Measurements from ENCODE around the gene ERN1. TPM values are rescaled to one million over a fixed set of nuclear protein-coding genes. Genes with fewer than 3 reads are reported as not detected.
A peak's percentile ranks its signal among the peaks of the same experiment; 100 is the strongest.
"Not testable (repeated sequence)": the region's sequence is repeated elsewhere in the genome, so short reads cannot be mapped to it uniquely, and the experiment has no call there.

ERN1 gene
- total RNA-seq, 3 donors from 2014 or later: 16.2 to 29.3 (median 21.0) TPM

GRCh38 chr17:64135000-64135399 lies 5.1 kb upstream of the ERN1 start:
- no peaks in the 10 kb centered on the region for H3K9me3 Mint-ChIP-seq
- H3K27me3 Mint-ChIP-seq (ENCODE audit: low read depth): no peaks in the 10 kb centered on the region
- H3K4me3 Mint-ChIP-seq: no peak overlapping the region
- H3K36me3 Mint-ChIP-seq (ENCODE audit: insufficient read depth): no peaks in the 10 kb centered on the region
- DNase-seq (no peak), ATAC-seq (no peak)
- peaks cover 19% of the 10 kb centered on the region for H3K4me1 Mint-ChIP-seq (ENCODE audit: low read depth)

- no peak overlapping the region for H3K4me3 Mint-ChIP-seq
- ATAC-seq: no peak
- no peaks in the 10 kb centered on the region for H3K9me3 Mint-ChIP-seq
Observed at GRCh38 chr17:64134216-64134970, 4.4 kb upstream of the ERN1 start.

DNA sequence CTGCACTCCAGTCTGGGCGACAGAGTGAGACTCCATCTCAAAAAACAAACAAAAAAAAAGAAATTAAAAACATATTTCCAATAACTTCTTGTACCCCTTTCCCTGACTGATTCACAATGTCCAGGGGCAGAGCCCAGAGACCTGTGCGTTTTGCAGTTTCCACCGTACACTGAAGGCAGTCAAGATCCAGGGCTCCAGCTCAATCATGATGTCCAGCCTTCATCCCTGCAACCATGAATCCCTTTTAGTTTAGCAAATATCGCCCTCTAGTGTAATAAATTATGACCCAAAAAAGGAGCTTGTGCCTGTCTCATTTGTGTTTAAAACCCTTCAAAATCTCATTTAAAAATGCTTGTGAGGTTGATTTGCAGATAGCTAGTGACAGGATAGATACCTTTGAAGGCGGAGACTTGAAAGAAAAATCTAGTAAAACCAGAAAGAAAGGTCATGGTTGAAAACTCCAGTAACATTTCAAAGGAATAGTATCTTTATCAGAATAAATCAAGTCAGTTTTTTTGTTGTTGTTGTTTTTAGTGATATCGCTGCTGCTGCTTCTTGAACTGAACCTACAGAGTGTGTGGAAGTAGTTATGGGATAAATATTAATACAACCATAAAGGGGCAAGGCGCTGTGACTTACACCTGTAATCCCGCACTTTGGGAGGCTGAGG lies 3.7 kb upstream of the ERN1 start:
- Mint-ChIP-seq H3K9me3 (no peaks in the 10 kb centered on the region), H3K27me3 (ENCODE audit: low read depth) (no peaks in the 10 kb centered on the region), H3K4me3 (no peak overlapping the region), H3K4me1 (ENCODE audit: low read depth) (peaks cover 22% of the 10 kb centered on the region), H3K36me3 (ENCODE audit: insufficient read depth) (no peaks in the 10 kb centered on the region)
- ATAC-seq (no peak), DNase-seq (no peak)

More at GRCh38 chr17:64134216-64134970, 4.4 kb upstream of the ERN1 start:
- Mint-ChIP-seq H3K4me1 (ENCODE audit: low read depth) (peaks cover 19% of the 10 kb centered on the region), H3K36me3 (ENCODE audit: insufficient read depth) (no peaks in the 10 kb centered on the region), H3K27me3 (ENCODE audit: low read depth) (no peaks in the 10 kb centered on the region)
- no peak for DNase-seq

GRCh38 chr17:64131606-64132270 lies 1.8 kb upstream of the ERN1 start:
- Mint-ChIP-seq H3K9me3 (no peaks in the 10 kb centered on the region), H3K4me1 (ENCODE audit: low read depth) (peaks cover 34% of the 10 kb centered on the region), H3K36me3 (ENCODE audit: insufficient read depth) (no peaks in the 10 kb centered on the region), H3K27me3 (ENCODE audit: low read depth) (no peaks in the 10 kb centered on the region), H3K4me3 (no peak overlapping the region)
- no peak for DNase-seq
- no peak for ATAC-seq

- DNase-seq: peak; percentile 47
- Mint-ChIP-seq H3K36me3 (ENCODE audit: insufficient read depth) (no peaks in the 10 kb centered on the region), H3K4me1 (ENCODE audit: low read depth) (peaks cover 45% of the 10 kb centered on the region), H3K9me3 (no peaks in the 10 kb centered on the region), H3K4me3 (peak overlapping the region; percentile 79), H3K27me3 (ENCODE audit: low read depth) (no peaks in the 10 kb centered on the region)
- peak; percentile 47 to 52 for ATAC-seq
Observed at GRCh38 chr17:64130559-64131001, 636 bp upstream of the ERN1 start.

GRCh38 chr17:64129515-64129764 lies 504 bp downstream of the ERN1 start:
- H3K4me1 Mint-ChIP-seq (ENCODE audit: low read depth): peaks cover 55% of the 10 kb centered on the region
- no peaks in the 10 kb centered on the region for H3K9me3 Mint-ChIP-seq
- H3K4me3 Mint-ChIP-seq: peak overlapping the region; percentile 96
- no peaks in the 10 kb centered on the region for H3K27me3 Mint-ChIP-seq (ENCODE audit: low read depth)
- peaks cover 5% of the 10 kb centered on the region for H3K36me3 Mint-ChIP-seq (ENCODE audit: insufficient read depth)
- no peak for DNase-seq
- ATAC-seq: peak; percentile 2 to 31

GRCh38 chr17:64128787-64129514 lies 993 bp downstream of the ERN1 start:
- Mint-ChIP-seq H3K36me3 (ENCODE audit: insufficient read depth) (peaks cover 7% of the 10 kb centered on the region), H3K27me3 (ENCODE audit: low read depth) (no peaks in the 10 kb centered on the region), H3K4me1 (ENCODE audit: low read depth) (peaks cover 58% of the 10 kb centered on the region), H3K4me3 (peak overlapping the region; percentile 96), H3K9me3 (no peaks in the 10 kb centered on the region)
- no peak for DNase-seq
- no peak for ATAC-seq

- peaks cover 70% of the 10 kb centered on the region for H3K4me1 Mint-ChIP-seq (ENCODE audit: low read depth)
- peak overlapping the region; percentile 96 for H3K4me3 Mint-ChIP-seq
- no peaks in the 10 kb centered on the region for H3K27me3 Mint-ChIP-seq (ENCODE audit: low read depth)
- no peak for DNase-seq
- ATAC-seq: no peak
- no peaks in the 10 kb centered on the region for H3K9me3 Mint-ChIP-seq
- H3K36me3 Mint-ChIP-seq (ENCODE audit: insufficient read depth): peaks cover 11% of the 10 kb centered on the region
Observed at GRCh38 chr17:64126918-64127317, 3.0 kb downstream of the ERN1 start.

- Mint-ChIP-seq H3K27me3 (ENCODE audit: low read depth) (no peaks in the 10 kb centered on the region), H3K4me3 (peak overlapping the region; percentile 96), H3K9me3 (no peaks in the 10 kb centered on the region), H3K36me3 (ENCODE audit: insufficient read depth) (peaks cover 11% of the 10 kb centered on the region), H3K4me1 (ENCODE audit: low read depth) (peaks cover 70% of the 10 kb centered on the region)
- DNase-seq (no peak), ATAC-seq (no peak)
Observed at GRCh38 chr17:64125937-64126336, 4.0 kb downstream of the ERN1 start.

DNA sequence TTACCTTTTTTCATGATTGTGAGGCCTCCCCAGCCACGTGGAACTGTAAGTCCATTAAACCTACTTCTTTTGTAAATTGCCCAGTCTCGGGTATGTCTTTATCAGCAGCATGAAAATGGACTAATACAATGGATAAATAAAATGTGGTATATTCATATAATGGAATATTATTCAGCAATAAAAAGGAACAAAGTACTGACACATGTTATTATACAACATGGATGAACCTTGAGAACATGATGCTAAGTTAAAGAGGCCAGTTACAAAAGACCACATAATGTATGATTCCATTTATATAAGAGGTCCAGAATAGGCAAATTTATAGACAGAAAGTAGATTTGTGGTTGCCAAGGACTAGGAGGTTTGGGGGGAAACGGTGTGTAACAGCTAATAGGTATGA lies 5.3 kb downstream of the ERN1 start:
- no peak for ATAC-seq
- peaks cover 13% of the 10 kb centered on the region for H3K36me3 Mint-ChIP-seq (ENCODE audit: insufficient read depth)
- no peaks in the 10 kb centered on the region for H3K27me3 Mint-ChIP-seq (ENCODE audit: low read depth)
- DNase-seq: no peak
- no peaks in the 10 kb centered on the region for H3K9me3 Mint-ChIP-seq
- no peak overlapping the region for H3K4me3 Mint-ChIP-seq
- H3K4me1 Mint-ChIP-seq (ENCODE audit: low read depth): peaks cover 76% of the 10 kb centered on the region

GRCh38 chr17:64123114-64123513 lies 6.8 kb downstream of the ERN1 start:
- H3K4me3 Mint-ChIP-seq: no peak overlapping the region
- peaks cover 77% of the 10 kb centered on the region for H3K4me1 Mint-ChIP-seq (ENCODE audit: low read depth)
- DNase-seq: no peak
- H3K27me3 Mint-ChIP-seq (ENCODE audit: low read depth): no peaks in the 10 kb centered on the region
- peaks cover 13% of the 10 kb centered on the region for H3K36me3 Mint-ChIP-seq (ENCODE audit: insufficient read depth)
- no peaks in the 10 kb centered on the region for H3K9me3 Mint-ChIP-seq
- ATAC-seq: no peak

DNA sequence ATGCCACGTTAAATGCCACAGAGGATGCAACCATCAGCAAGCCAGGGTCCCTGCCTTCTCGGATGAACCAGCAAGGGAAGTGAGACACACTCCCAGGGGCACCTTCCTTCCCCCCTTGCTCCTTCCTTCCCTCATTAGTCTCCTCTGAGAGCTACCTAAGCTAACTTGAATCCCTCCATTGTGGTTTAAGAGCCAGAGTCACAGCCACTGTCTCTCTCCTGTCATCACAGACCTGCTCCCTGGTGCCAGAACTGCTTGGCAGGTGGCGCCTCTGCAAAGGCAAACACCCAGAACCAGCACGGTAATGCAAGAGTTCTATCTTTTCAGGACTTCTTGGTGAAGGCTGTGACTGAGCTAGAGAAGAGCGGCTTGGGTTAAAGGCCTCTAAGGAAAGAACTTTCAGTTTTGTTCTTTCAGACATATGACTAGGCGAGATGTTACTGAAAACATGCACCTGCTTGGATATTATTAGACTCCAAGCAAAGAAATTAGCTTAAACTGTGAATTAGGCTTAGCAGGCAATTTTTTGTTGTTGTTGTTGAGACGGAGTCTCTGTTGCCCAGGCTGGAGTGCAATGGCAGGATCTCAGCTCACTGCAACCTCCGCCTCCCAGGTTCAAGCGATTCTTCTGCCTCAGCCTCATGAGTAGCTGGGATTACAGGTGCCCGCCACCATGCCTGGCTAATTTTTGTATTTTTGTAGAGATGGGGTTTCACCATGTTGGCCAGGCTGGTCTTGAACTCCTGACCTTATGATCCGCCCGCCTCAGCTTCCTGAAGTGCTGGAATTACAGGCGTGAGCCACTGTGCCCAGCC lies 8.8 kb downstream of the ERN1 start:
- not testable (repeated sequence) for DNase-seq; H3K9me3 Mint-ChIP-seq; H3K27me3 Mint-ChIP-seq (ENCODE audit: low read depth)
- Mint-ChIP-seq H3K4me3 (peak overlapping the region; percentile 65), H3K4me1 (ENCODE audit: low read depth) (peaks cover 74% of the 10 kb centered on the region), H3K36me3 (ENCODE audit: insufficient read depth) (peaks cover 17% of the 10 kb centered on the region)
- peak; percentile 82 to 83 for ATAC-seq

DNA sequence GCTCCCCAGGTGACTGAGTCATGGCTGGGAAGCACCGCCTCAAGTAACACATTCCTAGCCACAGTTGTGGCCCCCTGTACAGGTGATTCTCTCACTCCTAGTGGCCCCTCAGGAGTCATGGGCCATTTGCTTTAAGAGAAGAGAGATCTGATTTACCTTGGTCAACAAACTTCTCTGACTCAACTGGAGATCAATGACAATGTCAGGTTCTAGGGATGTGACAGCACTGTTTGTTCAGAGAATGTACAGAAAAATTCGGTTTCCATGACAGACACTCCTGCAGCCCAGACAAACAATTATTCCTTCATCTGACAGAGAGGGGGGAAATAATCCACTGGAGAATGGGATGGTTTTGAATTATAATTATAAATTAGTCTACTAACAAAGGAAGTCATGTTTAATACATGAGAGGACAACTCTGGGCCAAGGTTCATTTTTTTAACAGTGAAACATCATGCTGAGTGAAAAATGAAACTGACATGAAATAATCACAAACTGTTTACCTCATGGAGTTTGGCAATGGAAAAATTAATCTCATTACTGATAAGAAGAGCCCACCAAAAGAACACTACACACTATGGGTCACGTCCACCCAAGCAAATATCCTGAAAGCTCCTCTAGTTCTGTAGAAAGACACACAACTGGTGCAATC lies 9.7 kb downstream of the ERN1 start:
- Mint-ChIP-seq H3K4me3 (peak overlapping the region; percentile 33), H3K36me3 (ENCODE audit: insufficient read depth) (peaks cover 20% of the 10 kb centered on the region), H3K9me3 (no peaks in the 10 kb centered on the region), H3K27me3 (ENCODE audit: low read depth) (no peaks in the 10 kb centered on the region), H3K4me1 (ENCODE audit: low read depth) (peaks cover 74% of the 10 kb centered on the region)
- DNase-seq (no peak), ATAC-seq (no peak)

Data from activated T-cell treated with anti-CD3 and anti-CD28 coated beads, Interleukin-2, amount 50 U/mL, for 4 hours (primary cell).